KMS-11 (cell line): ENCODE measurements around the gene DOCK7.

Experiments used
- H2AFZ ChIP-seq: fragments of 200-600 bp; sonication (generic); 2 replicates; pipeline ENCODE4 v1.6.1; 2016; ENCODE audit warnings: antibody characterized with exemption, mixed run types, low read depth
- H3K27ac ChIP-seq: fragments of 200-600 bp; sonication (generic); 2 replicates; pipeline ENCODE4 v1.6.1; 2016; ENCODE audit warnings: mild to moderate bottlenecking, mixed run types
- H3K27me3 ChIP-seq: fragments of 200-600 bp; sonication (generic); 2 replicates; pipeline ENCODE4 v1.6.1; 2017; ENCODE audit warnings: mild to moderate bottlenecking, low read depth, mixed run types, moderate library complexity; ENCODE audit not compliant: insufficient read depth
- H3K36me3 ChIP-seq: fragments of 200-600 bp; sonication (generic); 2 replicates; pipeline ENCODE4 v1.6.1; 2017; ENCODE audit warnings: mild to moderate bottlenecking, mixed run types; ENCODE audit not compliant: insufficient read depth
- H3K4me1 ChIP-seq: fragments of 200-600 bp; sonication (generic); 2 replicates; pipeline ENCODE4 v1.6.1; 2016; ENCODE audit warnings: mild to moderate bottlenecking, low read depth, mixed run types; ENCODE audit not compliant: poor library complexity, severe bottlenecking
- H3K4me2 ChIP-seq: fragments of 200-600 bp; sonication (generic); 2 replicates; pipeline ENCODE4 v1.7.0; 2016; ENCODE audit warnings: mild to moderate bottlenecking, mixed run types
- H3K4me3 ChIP-seq: fragments of 200-600 bp; sonication (generic); IDR thresholded peaks from 2 replicates; pipeline ENCODE4 v1.6.1; 2017; ENCODE audit warnings: low read depth, low read length, mixed read lengths; ENCODE audit not compliant: insufficient read depth
- H3K79me2 ChIP-seq: fragments of 200-600 bp; sonication (generic); 2 replicates; pipeline ENCODE4 v1.6.1; 2016; ENCODE audit warnings: low read depth, mixed run types; ENCODE audit not compliant: insufficient read depth
- H3K9ac ChIP-seq: fragments of 200-600 bp; sonication (generic); 2 replicates; pipeline ENCODE4 v1.6.1; 2016; ENCODE audit warnings: mild to moderate bottlenecking, mixed run types
- H4K20me1 ChIP-seq: fragments of 200-600 bp; sonication (generic); 2 replicates; pipeline ENCODE4 v1.6.1; 2016; ENCODE audit warnings: mild to moderate bottlenecking, mixed run types; ENCODE audit not compliant: insufficient read depth
- TF ChIP-seq, protein P1 (sequence below): fragments of 200-600 bp; sonication (generic); conservative IDR thresholded peaks from 2 replicates; pipeline ENCODE4 v1.6.1; 2017; ENCODE audit warnings: low read depth, mild to moderate bottlenecking, antibody characterized with exemption, low read length, moderate library complexity, mixed read lengths

DOCK7 gene

DNA sequence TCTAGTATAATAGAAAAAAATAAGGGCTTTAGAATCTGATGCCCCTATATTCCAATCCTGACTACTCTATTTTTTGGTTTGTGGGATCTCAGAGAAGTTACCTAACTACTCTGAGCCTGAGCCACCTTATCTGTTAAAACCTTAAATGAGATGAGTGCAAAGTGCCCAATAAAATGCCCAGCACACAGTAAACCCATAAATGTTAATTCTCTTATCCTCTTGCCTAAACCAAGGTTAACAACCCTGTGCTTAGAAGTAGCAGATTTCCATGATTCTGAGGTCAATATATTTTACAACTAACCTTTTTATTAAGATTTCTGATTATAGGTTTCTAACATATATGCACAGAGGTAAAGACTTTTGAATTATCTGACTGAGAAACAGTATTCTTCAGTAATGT is 35.8 kb downstream of the DOCK7 start:
- no peaks in the 10 kb centered on the region for H3K4me1 ChIP-seq
- H3K4me2 ChIP-seq: no peak overlapping the region
- no peak overlapping the region for H3K9ac ChIP-seq
- H4K20me1 ChIP-seq: no peaks in the 10 kb centered on the region
- H3K27ac ChIP-seq: no peak overlapping the region
- no peak overlapping the region for H3K4me3 ChIP-seq
- TF ChIP-seq, protein P1, sequence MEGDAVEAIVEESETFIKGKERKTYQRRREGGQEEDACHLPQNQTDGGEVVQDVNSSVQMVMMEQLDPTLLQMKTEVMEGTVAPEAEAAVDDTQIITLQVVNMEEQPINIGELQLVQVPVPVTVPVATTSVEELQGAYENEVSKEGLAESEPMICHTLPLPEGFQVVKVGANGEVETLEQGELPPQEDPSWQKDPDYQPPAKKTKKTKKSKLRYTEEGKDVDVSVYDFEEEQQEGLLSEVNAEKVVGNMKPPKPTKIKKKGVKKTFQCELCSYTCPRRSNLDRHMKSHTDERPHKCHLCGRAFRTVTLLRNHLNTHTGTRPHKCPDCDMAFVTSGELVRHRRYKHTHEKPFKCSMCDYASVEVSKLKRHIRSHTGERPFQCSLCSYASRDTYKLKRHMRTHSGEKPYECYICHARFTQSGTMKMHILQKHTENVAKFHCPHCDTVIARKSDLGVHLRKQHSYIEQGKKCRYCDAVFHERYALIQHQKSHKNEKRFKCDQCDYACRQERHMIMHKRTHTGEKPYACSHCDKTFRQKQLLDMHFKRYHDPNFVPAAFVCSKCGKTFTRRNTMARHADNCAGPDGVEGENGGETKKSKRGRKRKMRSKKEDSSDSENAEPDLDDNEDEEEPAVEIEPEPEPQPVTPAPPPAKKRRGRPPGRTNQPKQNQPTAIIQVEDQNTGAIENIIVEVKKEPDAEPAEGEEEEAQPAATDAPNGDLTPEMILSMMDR: no peak
- no peaks in the 10 kb centered on the region for H3K79me2 ChIP-seq
- no peaks in the 10 kb centered on the region for H3K27me3 ChIP-seq
- no peak overlapping the region for H2AFZ ChIP-seq
- 0 out of 2 replicates have a peak, but pooled peaks cover 4% of the 10 kb centered on the region for H3K36me3 ChIP-seq

DNA sequence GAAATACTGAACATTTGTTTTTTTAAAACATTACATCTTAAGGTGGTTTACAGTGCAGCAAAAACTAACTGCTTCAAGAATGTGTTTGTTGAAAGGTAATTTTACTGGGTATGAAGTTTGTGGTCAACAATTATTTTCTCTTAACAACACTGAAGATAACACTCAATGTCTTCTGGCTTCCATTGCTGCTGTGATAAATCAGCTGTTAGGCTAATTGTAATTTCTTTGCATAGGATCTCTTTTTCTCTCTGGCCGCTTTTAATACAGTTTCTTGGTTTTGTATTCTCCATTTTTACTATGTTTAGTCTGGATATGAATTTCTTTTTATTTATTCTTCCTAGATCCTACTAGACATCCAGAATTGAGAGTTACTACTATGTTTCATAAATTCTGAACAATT is 44.9 kb downstream of the DOCK7 start:
- Histone ChIP-seq H3K9ac (no peak overlapping the region), H3K4me2 (no peak overlapping the region), H3K27me3 (no peaks in the 10 kb centered on the region), H3K79me2 (no peaks in the 10 kb centered on the region), H4K20me1 (no peaks in the 10 kb centered on the region), H3K36me3 (no peaks in the 10 kb centered on the region), H3K4me1 (no peaks in the 10 kb centered on the region), H2AFZ (no peak overlapping the region), H3K4me3 (no peak overlapping the region), H3K27ac (no peak overlapping the region)
- TF ChIP-seq, protein P1: no peak

DNA sequence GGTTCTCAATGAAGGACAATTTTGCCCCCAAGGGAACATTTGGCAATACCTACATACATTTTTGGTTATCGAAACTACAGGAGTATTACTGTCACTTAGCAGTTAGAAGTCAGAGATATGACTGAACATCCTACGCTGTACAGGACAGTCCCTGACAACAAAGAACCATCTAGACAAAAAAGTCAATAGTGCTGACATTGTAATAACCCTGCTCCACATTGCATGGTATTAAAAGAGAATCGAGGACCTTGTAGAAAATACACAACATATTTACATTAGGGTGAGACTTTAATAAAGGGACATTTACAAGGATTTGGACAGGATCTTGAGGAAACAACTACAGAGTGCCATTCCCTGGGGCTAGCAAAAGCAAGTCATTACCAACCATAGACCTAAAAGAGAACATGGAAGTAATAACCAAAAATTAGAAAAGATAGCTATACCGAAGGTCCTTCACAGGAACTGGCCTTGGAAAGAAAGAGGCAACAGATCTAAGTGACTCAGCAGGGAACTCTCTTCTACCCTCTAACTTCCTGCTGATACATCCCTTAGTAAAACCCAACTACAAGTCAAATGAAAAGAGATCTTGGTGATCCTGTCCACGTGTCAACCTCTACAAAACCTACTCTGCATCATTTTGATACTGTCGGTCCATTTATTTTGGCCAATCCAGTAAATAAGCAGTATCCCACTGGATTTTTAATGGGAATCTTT is 50.6 kb downstream of the DOCK7 start:
- no peaks in the 10 kb centered on the region for H3K27me3 ChIP-seq
- H3K9ac ChIP-seq: no peak overlapping the region
- H4K20me1 ChIP-seq: no peaks in the 10 kb centered on the region
- H3K4me1 ChIP-seq: no peaks in the 10 kb centered on the region
- no peaks in the 10 kb centered on the region for H3K79me2 ChIP-seq
- no peaks in the 10 kb centered on the region for H3K36me3 ChIP-seq
- TF ChIP-seq, protein P1: no peak
- H3K27ac ChIP-seq: no peak overlapping the region
- no peak overlapping the region for H2AFZ ChIP-seq
- no peak overlapping the region for H3K4me2 ChIP-seq
- no peak overlapping the region for H3K4me3 ChIP-seq

DNA sequence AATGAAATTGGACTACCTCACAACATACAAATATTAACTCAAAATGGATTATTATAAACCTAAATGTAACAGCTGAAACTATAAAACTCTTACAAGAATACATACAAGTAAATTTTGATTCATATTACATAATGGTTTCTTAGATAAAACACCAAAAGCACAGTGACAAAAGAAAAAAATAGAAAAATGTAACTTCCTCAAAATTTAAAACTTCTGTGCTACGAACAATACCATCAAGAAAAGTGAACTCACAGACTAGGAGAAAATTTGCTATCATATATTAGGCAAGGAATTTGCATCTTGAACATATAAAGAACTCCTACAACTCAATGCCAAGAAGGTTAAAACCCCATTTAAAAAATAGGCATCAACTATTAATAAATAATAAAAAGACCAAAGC is 59.7 kb downstream of the DOCK7 start:
- no peaks in the 10 kb centered on the region for H3K79me2 ChIP-seq
- no peak overlapping the region for H3K4me3 ChIP-seq
- no peak overlapping the region for H3K27ac ChIP-seq
- TF ChIP-seq, protein P1: no peak
- H2AFZ ChIP-seq: no peak overlapping the region
- H3K4me1 ChIP-seq: no peaks in the 10 kb centered on the region
- H3K9ac ChIP-seq: no peak overlapping the region
- no peaks in the 10 kb centered on the region for H4K20me1 ChIP-seq
- H3K36me3 ChIP-seq: no peaks in the 10 kb centered on the region
- no peaks in the 10 kb centered on the region for H3K27me3 ChIP-seq
- H3K4me2 ChIP-seq: no peak overlapping the region
